B cell (primary cell): Measurements from ENCODE around the gene MFSD2A. TPM values are rescaled to one million over a fixed set of nuclear protein-coding genes. Genes with fewer than 3 reads are reported as not detected.

Source experiments
- ATAC-seq: fragments of 200-7000 bp; cut with Tn5 transposase; one replicate; pipeline ENCODE4 v1.10.0; 2021; ENCODE audit warnings: low read depth, mild to moderate bottlenecking, moderate number of reproducible peaks, moderate library complexity
- CTCF ChIA-PET: fragments of 350-600 bp; sonication (Branson Sonifier 250); formaldehyde crosslinking; loops from one replicate; lab custom pipeline; 2021; ENCODE audit warnings: antibody characterized with exemption, inconsistent platforms; lab: Charles Lee
- POLR2A ChIA-PET: fragments of 350-600 bp; sonication (Branson Sonifier 250); formaldehyde crosslinking; loops from one replicate; lab custom pipeline; 2021; ENCODE audit warnings: antibody characterized with exemption; lab: Charles Lee
- DNase-seq: peaks from one replicate; pipeline ENCODE4 v3.0.0; 2013
- H2AFZ ChIP-seq: 2 replicates; pipeline ENCODE4 v1.6.1; 2012; ENCODE audit warnings: mild to moderate bottlenecking, low read depth, low read length; ENCODE audit not compliant: insufficient read depth, poor library complexity, severe bottlenecking
- H3K27ac ChIP-seq, 2 donors: 1 replicate in 1 of 2; 2 replicates in 1 of 2; pipeline ENCODE4 v1.5.1; 2012 to 2013; ENCODE audit warnings: low read length in 2 of 2, mild to moderate bottlenecking in 2 of 2, moderate library complexity in 1 of 2
- H3K27me3 ChIP-seq, 4 experiments: fragments of 200-600 bp in 1 of 4; sonication (generic) in 1 of 4; replicated peaks in 1 of 4; 1 replicate in 2 of 4; 2 replicates in 2 of 4; pipeline versions ENCODE4 v1.6.1 to v1.7.0; 2013 to 2016; ENCODE audit warnings: low read length in 3 of 4, mild to moderate bottlenecking in 2 of 4, mixed read lengths in 1 of 4, moderate library complexity in 1 of 4; ENCODE audit not compliant: insufficient read depth in 4 of 4, control insufficient read depth in 3 of 4; ENCODE audit errors: control extremely low read depth in 1 of 4
- H3K36me3 ChIP-seq, 2 experiments: replicated peaks in 1 of 2; 1 replicate in 1 of 2; 2 replicates in 1 of 2; pipeline versions ENCODE4 v1.6.1 to v1.7.1; 2013; ENCODE audit warnings: low read length in 1 of 2; ENCODE audit not compliant: insufficient read depth in 2 of 2, control insufficient read depth in 1 of 2; ENCODE audit errors: control extremely low read depth in 1 of 2, extremely low read depth in 1 of 2
- H3K4me1 ChIP-seq, 2 donors: fragments of 200-600 bp in 1 of 2; sonication (generic) in 1 of 2; 1 replicate in 1 of 2; 2 replicates in 1 of 2; pipeline versions ENCODE4 v1.5.1 to v1.6.1; 2013 to 2017; ENCODE audit warnings: low read length in 2 of 2; ENCODE audit not compliant: control insufficient read depth in 2 of 2, insufficient read depth in 2 of 2
- H3K4me2 ChIP-seq: replicated peaks from 2 replicates; pipeline ENCODE3; 2012; ENCODE audit warnings: mild to moderate bottlenecking, low read depth, low read length; ENCODE audit not compliant: poor library complexity, severe bottlenecking
- H3K4me3 ChIP-seq, 5 experiments: fragments of 200-600 bp in 1 of 5; sonication (generic) in 1 of 5; 1 replicate in 3 of 5; 2 replicates in 2 of 5; pipeline versions ENCODE4 v1.5.1 to v1.7.0; 2011 to 2016; ENCODE audit warnings: low read length in 4 of 5, mild to moderate bottlenecking in 4 of 5, low read depth in 2 of 5, control low read depth in 1 of 5, moderate library complexity in 1 of 5; ENCODE audit not compliant: insufficient read depth in 1 of 5; ENCODE audit errors: control extremely low read depth in 1 of 5, extremely low read depth in 1 of 5
- H3K79me2 ChIP-seq: fragments of 200-600 bp; sonication (generic); one replicate; pipeline ENCODE4 v1.6.0; 2016; ENCODE audit warnings: low read length; ENCODE audit not compliant: control insufficient read depth, insufficient read depth
- H3K9ac ChIP-seq: fragments of 200-600 bp; sonication (generic); 2 replicates; pipeline ENCODE4 v1.6.1; 2017; ENCODE audit warnings: mild to moderate bottlenecking, low read length, moderate library complexity
- H3K9me3 ChIP-seq, 3 donors: one replicate each; pipeline versions ENCODE4 v1.6.1 to v1.7.1; 2013; ENCODE audit warnings: low read length in 2 of 3; ENCODE audit not compliant: control insufficient read depth in 2 of 3, insufficient read depth in 1 of 3; ENCODE audit errors: control extremely low read depth in 1 of 3
- H4K20me1 ChIP-seq: 2 replicates; pipeline ENCODE4 v1.6.0; 2012; ENCODE audit warnings: mild to moderate bottlenecking, low read length; ENCODE audit not compliant: insufficient read depth, control insufficient read depth, poor library complexity, severe bottlenecking
- H3K27ac Mint-ChIP-seq: one replicate; pipeline ENCODE4 v1.8.0; 2021; ENCODE audit warnings: mixed read lengths
- H3K27me3 Mint-ChIP-seq: one replicate; pipeline ENCODE4 v1.8.0; 2021; ENCODE audit warnings: mixed read lengths
- H3K4me1 Mint-ChIP-seq: one replicate; pipeline ENCODE4 v1.8.0; 2021; ENCODE audit warnings: mixed read lengths
- H3K4me3 Mint-ChIP-seq: one replicate; pipeline ENCODE4 v1.8.0; 2021; ENCODE audit warnings: mixed read lengths
- H3K9me3 Mint-ChIP-seq: one replicate; pipeline ENCODE4 v1.8.0; 2022; ENCODE audit warnings: mixed read lengths; ENCODE audit not compliant: insufficient read depth
- CTCF ChIP-seq: fragments of 200-600 bp; IDR thresholded peaks from one replicate; pipeline ENCODE4 v1.8.0; 2022; ENCODE audit warnings: antibody characterized with exemption, mild to moderate bottlenecking
- EZH2 ChIP-seq: IDR thresholded peaks from 2 replicates; pipeline ENCODE4 v1.6.1; 2012; ENCODE audit warnings: borderline replicate concordance, low read depth, mild to moderate bottlenecking, moderate library complexity, low read length; ENCODE audit not compliant: insufficient read depth, poor library complexity, severe bottlenecking
- WGBS: methylation state at CpG from one replicate; pipeline ENCODE4 v1.1.5; 2013; ENCODE audit warnings: missing lambda C conversion rate; ENCODE audit not compliant: insufficient coverage; 5-methylcytosine and 5-hydroxymethylcytosine counted together
- intact Hi-C: fragments of 100-400 bp; cut with micrococcal nuclease; formaldehyde crosslinking; loops from one replicate; pipeline ENCODE4 v1.10.0; 2022
- polyA plus RNA-seq: library from polyadenylated mRNA; depleted of rRNA; stranded (reverse); fragments of >200 nt; gene quantifications from 2 replicates; pipeline ENCODE4 v1.2.3, GENCODE V29; 2012
- total RNA-seq, 2 donors: library from RNA; stranded (reverse); fragments of 120-200 nt in 1 of 2; gene quantifications; 1 replicate in 1 of 2; 2 replicates in 1 of 2; pipeline versions ENCODE4 v1.2.3 to v1.2.4, GENCODE V29; 2013 to 2022

MFSD2A gene
- total and polyA plus RNA-seq, 2 donors (not counting 1 experiment from before 2014, with no cell fraction given): 1.8 to 3.9 TPM

DNA sequence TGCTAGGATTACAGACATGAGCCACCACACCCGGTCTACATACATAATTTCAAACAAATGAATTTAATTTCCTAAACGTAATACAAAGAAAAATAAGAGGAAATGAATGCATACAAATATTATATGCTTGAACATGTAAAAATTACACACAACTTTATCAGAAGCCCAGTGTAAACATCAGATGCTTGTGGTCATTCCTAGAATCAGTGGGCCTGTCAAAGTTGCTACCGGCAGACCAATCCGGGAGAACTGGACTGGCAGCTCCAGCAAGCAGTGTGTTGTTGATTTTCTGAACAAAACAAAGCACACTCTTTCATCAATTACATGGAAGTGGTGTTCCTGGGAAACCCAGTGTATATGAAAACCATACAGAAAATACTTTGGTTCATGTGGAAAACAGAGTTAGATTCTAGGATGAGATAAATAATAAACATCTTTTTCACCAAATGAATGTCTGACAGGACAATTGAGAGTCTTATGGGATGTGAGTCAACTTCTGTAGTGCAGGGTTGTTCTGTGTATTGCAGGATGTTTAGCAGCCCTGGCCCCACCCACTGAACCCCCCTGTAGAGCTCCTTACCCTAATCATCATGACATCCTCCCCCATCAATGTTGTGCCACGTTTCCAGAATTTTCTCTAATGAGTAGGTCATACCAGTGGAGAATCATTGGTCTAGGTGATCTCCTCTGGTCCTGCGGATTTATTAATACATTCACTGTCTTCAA lies 33.8 kb downstream of the MFSD2A start:
- intact Hi-C loops: no loop called here
- TF ChIP-seq EZH2 (no peak), CTCF (no peak)
- H3K4me2 ChIP-seq: no peak overlapping the region

GRCh38 chr1:39990428-39990827 lies 35.5 kb downstream of the MFSD2A start:
- no peak overlapping the region for H3K4me3 Mint-ChIP-seq
- H3K4me3 ChIP-seq: no peak overlapping the region
- no peaks in the 10 kb centered on the region for H3K79me2 ChIP-seq
- POLR2A ChIA-PET: no interaction called here
- H2AFZ ChIP-seq: no peak overlapping the region
- peaks cover 11% of the 10 kb centered on the region for H3K4me1 Mint-ChIP-seq
- no peak for TF ChIP-seq CTCF
- TF ChIP-seq EZH2: no peak
- H3K27ac Mint-ChIP-seq: no peak overlapping the region
- no peaks in the 10 kb centered on the region for H4K20me1 ChIP-seq
- no peaks in the 10 kb centered on the region for H3K27me3 ChIP-seq
- intact Hi-C loops: no loop called here
- ATAC-seq: no peak
- no peak for DNase-seq
- H3K36me3 ChIP-seq: no peaks in the 10 kb centered on the region
- 95% methylated on average over 3 of the region's 4 CpGs for WGBS
- no peaks in the 10 kb centered on the region for H3K9me3 Mint-ChIP-seq
- H3K9ac ChIP-seq: no peak overlapping the region
- no peak overlapping the region for H3K27ac ChIP-seq
- H3K4me1 ChIP-seq: peaks cover 11% of the 10 kb centered on the region in 2 donors
- CTCF ChIA-PET: no interaction called here
- no peak overlapping the region for H3K4me2 ChIP-seq
- no peaks in the 10 kb centered on the region for H3K9me3 ChIP-seq
- no peaks in the 10 kb centered on the region for H3K27me3 Mint-ChIP-seq

More for the DNA sequence above, 33.8 kb downstream of the MFSD2A start:
- no peaks in the 10 kb centered on the region for H3K9me3 ChIP-seq
- no peak overlapping the region for H3K4me3 ChIP-seq
- H3K4me3 Mint-ChIP-seq: no peak overlapping the region
- H3K27me3 ChIP-seq: no peaks in the 10 kb centered on the region
- H4K20me1 ChIP-seq: no peaks in the 10 kb centered on the region
- no peak for DNase-seq
- H3K27me3 Mint-ChIP-seq: no peaks in the 10 kb centered on the region
- H3K27ac ChIP-seq: no peak overlapping the region
- H3K79me2 ChIP-seq: no peaks in the 10 kb centered on the region
- H3K4me1 ChIP-seq: no peaks in the 10 kb centered on the region
- no peaks in the 10 kb centered on the region for H3K9me3 Mint-ChIP-seq
- 90% methylated on average over 2 of the region's 6 CpGs for WGBS
- peaks cover 2% of the 10 kb centered on the region for H3K4me1 Mint-ChIP-seq
- H3K27ac Mint-ChIP-seq: no peak overlapping the region
- no peak overlapping the region for H3K9ac ChIP-seq
- ChIA-PET POLR2A (no interaction called here), CTCF (interaction anchor here (0.6 to 1.5 kb wide), 4 partner anchors 15 to 86 kb away, joined by 3 to 4 read pairs (median 3); no protein-coding TSS in a partner anchor)
- H3K36me3 ChIP-seq: no peaks in the 10 kb centered on the region
- no peak overlapping the region for H2AFZ ChIP-seq
- ATAC-seq: no peak
